Calu3 (cell line): ENCODE measurements around the gene FANCD2. TPM values are rescaled to one million over a fixed set of nuclear protein-coding genes. Genes with fewer than 3 reads are reported as not detected.
"Not testable (repeated sequence)": the region's sequence is repeated elsewhere in the genome, so short reads cannot be mapped to it uniquely, and the experiment has no call there.

ENCODE experiments used
- BruUV-seq: library from RNA; stranded (reverse); fragments of 400-500 nt; replicated peaks from 2 replicates; lab custom pipeline; 2021; lab: Mats Ljungman, UMichigan
- CTCF ChIA-PET: fragments of 300-600 bp; sonication (Branson Sonifier 250); formaldehyde crosslinking; loops from one replicate; lab custom pipeline; 2022; ENCODE audit warnings: antibody characterized with exemption; lab: Charles Lee
- DNase-seq: peaks from one replicate; pipeline ENCODE4 v3.0.0; 2022
- H3K27ac Mint-ChIP-seq: one replicate; pipeline ENCODE4 v1.8.0; 2022; ENCODE audit warnings: mixed read lengths; ENCODE audit not compliant: unreplicated experiment
- H3K27me3 Mint-ChIP-seq: one replicate; pipeline ENCODE4 v1.8.0; 2022; ENCODE audit warnings: mixed read lengths; ENCODE audit not compliant: unreplicated experiment
- H3K36me3 Mint-ChIP-seq: one replicate; pipeline ENCODE4 v1.8.0; 2022; ENCODE audit warnings: mild to moderate bottlenecking, moderate library complexity, mixed read lengths; ENCODE audit not compliant: insufficient read depth, unreplicated experiment
- H3K4me1 Mint-ChIP-seq: one replicate; pipeline ENCODE4 v1.8.0; 2022; ENCODE audit warnings: mild to moderate bottlenecking, low read depth, mixed read lengths; ENCODE audit not compliant: unreplicated experiment
- H3K4me3 Mint-ChIP-seq: one replicate; pipeline ENCODE4 v1.8.0; 2022; ENCODE audit warnings: mild to moderate bottlenecking, low read depth, moderate library complexity, mixed read lengths; ENCODE audit not compliant: unreplicated experiment
- H3K9me3 Mint-ChIP-seq: one replicate; pipeline ENCODE4 v1.8.0; 2022; ENCODE audit warnings: low read depth, mixed read lengths; ENCODE audit not compliant: unreplicated experiment
- intact Hi-C: fragments of 100-400 bp; cut with micrococcal nuclease; formaldehyde crosslinking; loops from one replicate; pipeline ENCODE4 v1.10.0; 2022; ENCODE audit not compliant: unreplicated experiment
- total RNA-seq: library from RNA; stranded (reverse); gene quantifications from 2 replicates; pipeline ENCODE4 v1.2.3, GENCODE V29; 2022
- TF ChIP-seq, protein P1 (sequence below): fragments of 200-600 bp; IDR thresholded peaks from one replicate; pipeline ENCODE4 v1.8.0; 2022; ENCODE audit warnings: antibody characterized with exemption; ENCODE audit not compliant: unreplicated experiment

The FANCD2 gene
- total RNA-seq, 1 experiment from 2014 or later: 40.3 TPM

DNA sequence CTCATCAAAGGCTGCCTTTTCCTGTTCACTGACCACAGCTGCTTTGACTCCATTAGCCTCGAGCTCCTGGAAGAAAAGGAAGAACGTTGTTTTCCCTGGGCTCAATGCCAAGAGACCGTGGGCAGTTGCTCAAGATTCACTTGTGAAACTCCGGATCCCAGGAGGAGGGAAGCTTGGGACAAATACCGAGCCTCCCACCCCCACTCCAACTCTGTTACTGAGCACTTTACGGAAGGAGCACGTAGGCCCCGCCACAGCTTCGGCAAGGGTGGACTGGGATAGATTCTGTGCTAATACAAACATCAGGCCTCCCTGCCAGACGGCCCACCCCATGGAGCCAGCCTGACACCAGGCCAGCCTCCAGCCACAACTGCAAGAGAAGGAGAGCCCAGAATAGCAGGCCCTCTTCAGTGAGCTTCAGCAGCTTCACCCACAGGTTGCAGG, 10.8 kb upstream of the FANCD2 start:
- Mint-ChIP-seq H3K36me3 (peaks cover 18% of the 10 kb centered on the region), H3K4me1 (peaks cover 2% of the 10 kb centered on the region), H3K9me3 (no peaks in the 10 kb centered on the region), H3K27me3 (no peaks in the 10 kb centered on the region), H3K4me3 (no peak overlapping the region), H3K27ac (no peak overlapping the region)
- TF ChIP-seq, protein P1, sequence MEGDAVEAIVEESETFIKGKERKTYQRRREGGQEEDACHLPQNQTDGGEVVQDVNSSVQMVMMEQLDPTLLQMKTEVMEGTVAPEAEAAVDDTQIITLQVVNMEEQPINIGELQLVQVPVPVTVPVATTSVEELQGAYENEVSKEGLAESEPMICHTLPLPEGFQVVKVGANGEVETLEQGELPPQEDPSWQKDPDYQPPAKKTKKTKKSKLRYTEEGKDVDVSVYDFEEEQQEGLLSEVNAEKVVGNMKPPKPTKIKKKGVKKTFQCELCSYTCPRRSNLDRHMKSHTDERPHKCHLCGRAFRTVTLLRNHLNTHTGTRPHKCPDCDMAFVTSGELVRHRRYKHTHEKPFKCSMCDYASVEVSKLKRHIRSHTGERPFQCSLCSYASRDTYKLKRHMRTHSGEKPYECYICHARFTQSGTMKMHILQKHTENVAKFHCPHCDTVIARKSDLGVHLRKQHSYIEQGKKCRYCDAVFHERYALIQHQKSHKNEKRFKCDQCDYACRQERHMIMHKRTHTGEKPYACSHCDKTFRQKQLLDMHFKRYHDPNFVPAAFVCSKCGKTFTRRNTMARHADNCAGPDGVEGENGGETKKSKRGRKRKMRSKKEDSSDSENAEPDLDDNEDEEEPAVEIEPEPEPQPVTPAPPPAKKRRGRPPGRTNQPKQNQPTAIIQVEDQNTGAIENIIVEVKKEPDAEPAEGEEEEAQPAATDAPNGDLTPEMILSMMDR: no peak
- DNase-seq: no peak
- no TSS peak for BruUV-seq
- CTCF ChIA-PET: no interaction called here
- intact Hi-C loops: no loop called here

DNA sequence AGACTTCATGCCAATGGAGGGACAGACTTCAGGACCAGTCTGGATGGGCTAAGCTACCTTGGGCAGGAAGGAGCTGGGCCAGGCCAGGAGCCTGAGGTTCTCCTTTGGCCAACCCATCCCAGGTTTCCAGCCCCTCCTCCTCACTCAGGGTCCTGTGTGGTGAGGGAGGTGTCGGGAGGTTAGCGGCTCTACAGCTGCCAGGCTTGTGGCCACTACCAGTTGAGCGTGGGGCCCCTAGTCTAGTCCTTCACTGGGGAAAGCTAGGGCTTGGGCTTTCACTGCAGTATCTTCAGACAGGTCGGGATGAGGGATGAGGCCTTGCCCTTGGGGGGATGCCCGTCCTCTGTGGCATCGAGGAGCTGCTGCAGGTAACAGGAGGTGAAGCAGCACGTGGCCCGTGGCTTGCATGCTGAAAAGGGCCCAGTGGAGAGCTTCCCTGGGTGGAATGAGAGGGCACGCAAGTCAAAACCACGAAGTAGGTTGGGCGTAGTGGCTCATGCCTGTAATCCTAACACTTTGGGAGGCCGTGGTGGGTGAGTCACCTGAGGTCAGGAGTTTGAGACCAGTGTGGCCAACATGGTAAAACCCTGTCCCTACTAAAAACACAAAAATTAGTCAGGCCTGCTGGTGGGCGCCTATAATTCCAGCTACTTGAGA, 8.5 kb upstream of the FANCD2 start:
- Mint-ChIP-seq H3K4me1 (no peaks in the 10 kb centered on the region), H3K4me3 (no peak overlapping the region), H3K9me3 (no peaks in the 10 kb centered on the region), H3K36me3 (peaks cover 12% of the 10 kb centered on the region), H3K27ac (no peak overlapping the region), H3K27me3 (no peaks in the 10 kb centered on the region)
- intact Hi-C loops: no loop called here
- DNase-seq: no peak
- CTCF ChIA-PET: interaction anchor here (0.6 kb wide), 2 partner anchors 142 to 261 kb away, joined by 3 read pairs; no protein-coding TSS in a partner anchor
- TF ChIP-seq, protein P1: no peak
- no TSS peak for BruUV-seq

DNA sequence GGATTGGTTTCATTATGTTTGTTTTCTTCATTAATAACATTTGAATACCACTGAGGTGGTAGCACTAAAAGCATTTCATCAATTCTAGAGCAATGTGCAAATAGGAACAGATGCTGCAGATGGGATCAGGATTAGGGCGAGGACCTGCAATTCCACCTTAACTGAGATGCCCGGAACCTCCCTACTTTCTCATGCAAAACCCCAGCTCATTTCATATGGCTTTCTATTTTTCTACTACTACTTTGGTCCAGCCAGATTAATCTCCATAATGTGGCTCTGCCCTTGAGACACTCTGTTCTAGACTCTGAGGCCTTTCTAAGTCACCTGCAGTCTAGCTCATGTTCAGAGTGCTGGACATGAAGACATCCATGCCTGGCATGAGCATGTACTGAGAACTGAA, 7.4 kb upstream of the FANCD2 start:
- H3K36me3 Mint-ChIP-seq: peaks cover 12% of the 10 kb centered on the region
- H3K27me3 Mint-ChIP-seq, H3K4me1 Mint-ChIP-seq, H3K9me3 Mint-ChIP-seq, BruUV-seq, intact Hi-C loops, H3K27ac Mint-ChIP-seq, H3K4me3 Mint-ChIP-seq, DNase-seq, CTCF ChIA-PET: not testable (repeated sequence)

DNA sequence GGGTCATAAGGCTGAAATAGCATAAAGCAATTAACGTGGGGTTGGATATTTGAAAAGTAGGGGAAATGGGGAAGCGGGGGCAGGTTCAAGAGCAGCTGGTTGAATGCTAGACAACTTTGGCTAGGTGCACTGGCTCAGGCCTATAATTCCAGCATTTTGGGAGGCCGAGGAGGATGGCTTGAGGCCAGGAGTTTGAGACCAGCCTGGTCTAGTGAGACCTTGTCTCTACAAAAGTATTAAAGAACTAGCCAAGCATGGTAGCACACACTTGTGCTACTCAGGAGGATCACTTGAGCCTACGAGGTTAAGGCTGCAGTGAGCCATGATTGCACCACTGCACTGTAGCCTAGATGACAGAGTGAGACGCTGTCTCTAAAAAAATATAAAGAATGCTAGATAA, 6.9 kb upstream of the FANCD2 start:
- no peak for DNase-seq
- H3K4me3 Mint-ChIP-seq: no peak overlapping the region
- peaks cover 12% of the 10 kb centered on the region for H3K36me3 Mint-ChIP-seq
- H3K27me3 Mint-ChIP-seq: no peaks in the 10 kb centered on the region
- CTCF ChIA-PET: no interaction called here
- intact Hi-C loops: no loop called here
- TF ChIP-seq, protein P1: no peak
- no peak overlapping the region for H3K27ac Mint-ChIP-seq
- H3K9me3 Mint-ChIP-seq: no peaks in the 10 kb centered on the region
- no TSS peak for BruUV-seq
- no peaks in the 10 kb centered on the region for H3K4me1 Mint-ChIP-seq
